H54 (cell line): ENCODE data around the gene RAD51B.
"Not testable (repeated sequence)": the region's sequence is repeated elsewhere in the genome, so short reads cannot be mapped to it uniquely, and the experiment has no call there.

Source experiments
- DNase-seq: peaks from one replicate; pipeline ENCODE4 v3.0.0; 2011; ENCODE audit warnings: low spot score, mixed read lengths; ENCODE audit not compliant: insufficient read length
- FAIRE-seq: peaks from 3 replicates; lab custom pipeline; 2011; peaks lifted over from hg19 to GRCh38; lab: Jason Lieb, UNC
- POLR2A ChIP-seq: IDR thresholded peaks from 2 replicates; pipeline ENCODE4 v1.6.1; 2011; ENCODE audit warnings: low read depth, mild to moderate bottlenecking, low read length

RAD51B gene

DNA sequence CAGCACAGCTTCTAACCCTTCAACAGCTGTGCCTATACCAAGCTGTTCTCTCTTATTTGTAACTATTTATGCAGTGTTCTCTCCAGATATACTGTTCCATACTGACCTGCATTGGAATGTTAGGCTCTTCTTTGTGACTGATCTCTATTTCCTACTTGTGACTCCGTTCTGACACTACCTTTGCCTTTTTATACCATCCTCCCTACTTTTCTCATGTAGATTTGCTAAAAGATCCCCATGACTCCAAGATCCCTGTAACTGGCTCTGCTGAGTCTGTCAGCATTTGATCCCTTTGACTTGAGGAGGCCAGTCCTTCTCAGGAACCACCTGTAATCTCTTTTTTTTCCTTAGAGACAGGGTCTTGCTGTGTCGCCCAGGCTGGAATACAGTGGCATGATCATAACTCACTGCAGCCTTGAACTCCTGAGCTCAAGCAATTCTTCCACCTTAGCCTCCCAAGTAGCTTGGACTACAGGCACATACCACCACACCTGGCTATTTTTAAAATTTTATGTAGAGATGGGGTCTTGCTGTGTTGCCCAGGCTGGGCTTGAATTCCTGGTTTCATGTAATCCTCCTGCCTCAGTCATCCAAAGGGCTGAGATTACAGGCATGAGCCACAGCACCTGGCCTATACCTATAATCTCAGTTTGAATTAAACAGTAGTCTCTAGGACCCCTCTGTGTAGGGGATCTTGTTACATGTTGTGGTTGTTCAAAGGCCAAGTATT lies 605.0 kb downstream of the RAD51B start:
- TF ChIP-seq POLR2A, result no peak
- no peak for FAIRE-seq
- no peak for DNase-seq

DNA sequence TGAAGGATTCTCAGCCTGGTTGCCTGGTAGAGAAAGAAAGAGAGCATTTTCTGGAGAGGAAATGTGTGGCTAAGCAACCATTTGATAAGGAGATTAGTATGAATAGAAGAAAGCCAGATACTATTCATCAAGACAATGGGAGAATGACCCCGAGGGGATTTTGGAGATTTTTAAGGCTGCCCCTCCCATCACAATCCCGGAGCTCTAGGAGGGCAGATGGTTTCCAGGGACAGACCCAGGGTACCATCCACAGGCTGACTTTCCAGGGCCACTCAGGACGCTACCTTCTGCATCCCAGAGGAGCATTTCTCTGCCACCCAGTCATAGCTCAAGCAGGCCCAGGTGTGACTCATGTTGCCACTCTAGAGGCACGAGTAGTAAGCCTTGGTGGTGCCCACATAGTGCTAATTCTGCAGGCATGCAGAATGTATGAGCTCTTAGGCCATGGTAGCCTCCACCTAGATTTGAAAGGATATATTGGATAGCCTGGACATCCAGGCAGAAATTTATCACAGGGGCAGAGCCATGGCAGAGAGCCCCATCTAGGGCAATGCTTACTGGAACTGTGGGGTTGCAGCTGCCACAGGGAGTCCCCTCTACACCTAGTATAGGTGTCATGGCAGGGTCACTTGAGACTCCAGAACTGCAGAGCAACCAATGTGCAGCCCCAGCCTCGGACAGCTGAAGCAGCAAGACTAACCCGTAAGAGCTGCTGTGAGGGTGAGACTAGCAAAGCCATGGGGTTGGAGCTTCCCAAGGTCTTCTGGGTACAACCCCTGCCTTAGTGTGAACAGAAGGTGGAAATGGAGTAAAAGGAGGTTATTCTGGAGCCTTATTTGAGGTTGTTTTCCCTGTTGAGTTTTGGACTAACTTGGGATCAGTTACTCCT lies 607.3 kb downstream of the RAD51B start:
- TF ChIP-seq POLR2A, result no peak
- FAIRE-seq (no peak), DNase-seq (no peak)

DNA sequence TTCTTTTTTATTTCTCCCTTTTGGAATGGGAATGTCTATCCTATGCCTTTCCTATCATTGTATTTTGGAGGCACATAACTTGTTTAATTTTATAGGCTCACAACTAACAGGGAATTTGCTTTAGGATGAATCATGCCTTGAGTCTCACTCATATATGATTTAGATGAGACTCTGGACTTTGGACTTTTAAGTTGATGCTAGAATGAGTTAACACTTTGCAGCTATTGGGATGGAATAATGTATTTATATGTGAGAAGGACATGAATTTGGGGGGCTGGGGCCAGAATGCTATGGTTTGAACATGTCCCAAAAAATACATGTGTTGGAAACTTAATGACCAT lies 607.9 kb downstream of the RAD51B start:
- no peak for FAIRE-seq

DNA sequence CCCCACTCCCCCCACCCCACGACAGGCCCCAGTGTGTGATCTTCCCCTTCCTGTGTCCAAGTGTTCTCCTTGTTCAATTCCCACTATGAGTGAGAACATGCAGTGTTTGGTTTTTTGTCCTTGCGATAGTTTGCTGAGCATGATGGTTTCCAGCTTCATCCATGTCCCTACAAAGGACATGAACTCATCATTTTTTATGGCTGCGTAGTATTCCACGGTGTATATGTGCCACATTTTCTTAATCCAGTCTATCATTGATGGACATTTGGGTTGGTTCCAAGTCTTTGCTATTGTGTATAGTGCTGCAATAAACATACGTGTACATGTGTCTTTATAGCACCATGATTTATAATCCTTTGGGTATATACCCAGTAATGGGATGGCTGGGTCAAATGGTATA lies 609.3 kb downstream of the RAD51B start:
- DNase-seq, FAIRE-seq: not testable (repeated sequence)

More for the DNA sequence above, 607.9 kb downstream of the RAD51B start:
- no peak for DNase-seq
- TF ChIP-seq POLR2A, result no peak

DNA sequence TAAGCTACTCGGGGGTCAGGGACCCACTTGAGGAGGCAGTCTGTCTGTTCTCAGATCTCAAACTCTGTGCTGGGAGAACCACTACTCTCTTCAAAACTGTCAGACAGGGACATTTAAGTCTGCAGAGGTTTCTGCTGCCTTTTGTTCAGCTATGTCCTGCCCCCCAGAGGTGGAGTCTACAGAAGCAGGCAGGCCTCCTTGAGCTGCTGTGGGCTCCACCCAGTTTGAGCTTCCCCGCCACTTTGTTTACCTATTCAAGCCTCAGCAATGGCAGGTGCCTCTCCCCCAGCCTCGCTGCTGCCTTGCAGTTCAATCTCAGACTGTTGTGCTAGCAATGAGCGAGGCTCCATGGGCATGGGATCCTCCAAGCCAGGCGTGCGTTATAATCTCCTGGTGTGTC lies 614.6 kb downstream of the RAD51B start:
- DNase-seq, FAIRE-seq: not testable (repeated sequence)

DNA sequence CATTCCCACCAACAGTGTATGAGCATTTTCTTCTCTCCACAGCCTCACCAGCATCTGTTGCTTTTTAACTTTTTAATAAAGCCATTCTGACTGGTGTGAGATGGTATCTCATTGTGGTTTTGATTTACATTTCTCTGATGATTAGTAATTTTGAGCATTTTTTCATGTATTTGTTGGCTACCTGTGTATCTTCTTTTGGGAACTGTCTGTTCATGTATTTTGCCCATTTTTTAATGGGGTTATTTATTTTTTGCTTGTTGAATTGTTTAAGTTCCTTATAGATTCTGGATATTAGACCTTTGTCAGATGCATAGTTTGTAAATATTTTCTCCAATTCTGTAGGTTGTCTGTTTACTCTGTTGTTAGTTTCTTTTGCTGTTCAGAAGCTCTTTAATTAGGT lies 616.1 kb downstream of the RAD51B start:
- not testable (repeated sequence) for FAIRE-seq, DNase-seq

DNA sequence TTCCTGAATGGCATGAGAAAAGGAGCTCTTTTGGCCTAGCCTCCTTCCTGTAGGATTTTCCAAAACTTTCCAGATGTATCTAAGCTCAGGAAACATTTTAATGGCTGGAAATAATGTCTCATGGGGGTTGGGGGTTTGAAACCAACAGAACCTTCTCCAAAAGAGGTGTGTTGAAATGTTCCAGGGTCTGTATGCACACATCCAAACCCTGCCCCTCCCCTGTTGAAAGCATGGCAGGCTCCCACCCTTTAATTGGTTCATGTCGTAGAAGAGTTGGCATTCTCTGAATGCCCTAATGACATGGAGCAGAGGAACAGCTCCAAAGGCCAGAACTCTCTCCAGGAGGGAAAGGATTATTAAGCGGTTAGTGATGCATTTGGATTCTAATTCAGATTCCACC lies 620.1 kb downstream of the RAD51B start:
- no peak for TF ChIP-seq POLR2A
- DNase-seq, result no peak
- FAIRE-seq, result no peak

DNA sequence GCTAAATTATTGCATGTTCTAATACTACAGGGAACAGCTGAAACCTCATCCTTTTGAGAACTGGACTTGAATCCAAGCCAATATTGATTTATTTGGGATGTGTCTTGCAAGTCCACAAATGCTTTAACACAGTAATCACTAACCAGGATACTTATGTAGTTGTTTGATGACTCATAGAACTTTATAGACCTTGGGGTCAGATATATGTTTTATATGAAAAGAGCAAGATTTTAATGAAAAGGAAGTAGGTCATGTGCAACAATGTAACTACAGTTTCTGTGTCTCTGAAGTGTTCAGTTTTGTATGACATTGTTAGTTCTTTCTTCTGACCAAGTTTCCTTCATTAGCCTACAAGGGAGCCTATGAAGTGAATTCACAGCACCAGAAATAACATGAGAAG lies 621.2 kb downstream of the RAD51B start:
- DNase-seq (no peak), FAIRE-seq (no peak)
- no peak for TF ChIP-seq POLR2A

DNA sequence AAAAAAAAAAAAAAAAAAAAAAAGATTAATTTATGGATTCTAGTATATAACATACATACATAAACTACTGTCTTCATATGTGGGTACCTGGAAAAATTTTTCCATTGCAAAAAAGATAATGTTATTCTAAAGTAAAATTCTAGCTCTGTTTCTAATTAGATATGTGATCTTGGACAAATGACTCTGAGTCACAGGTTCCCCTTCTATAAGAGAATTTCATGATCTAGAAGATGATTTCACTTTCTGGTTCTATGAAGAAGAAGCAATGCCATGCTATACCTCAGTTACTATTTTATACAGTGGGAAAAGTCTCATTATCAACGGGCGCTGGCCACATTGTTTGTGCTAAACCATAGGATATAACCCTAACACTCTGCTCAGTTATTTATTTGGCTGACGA lies 622.0 kb downstream of the RAD51B start:
- FAIRE-seq (no peak), DNase-seq (no peak)
- TF ChIP-seq POLR2A, result no peak

DNA sequence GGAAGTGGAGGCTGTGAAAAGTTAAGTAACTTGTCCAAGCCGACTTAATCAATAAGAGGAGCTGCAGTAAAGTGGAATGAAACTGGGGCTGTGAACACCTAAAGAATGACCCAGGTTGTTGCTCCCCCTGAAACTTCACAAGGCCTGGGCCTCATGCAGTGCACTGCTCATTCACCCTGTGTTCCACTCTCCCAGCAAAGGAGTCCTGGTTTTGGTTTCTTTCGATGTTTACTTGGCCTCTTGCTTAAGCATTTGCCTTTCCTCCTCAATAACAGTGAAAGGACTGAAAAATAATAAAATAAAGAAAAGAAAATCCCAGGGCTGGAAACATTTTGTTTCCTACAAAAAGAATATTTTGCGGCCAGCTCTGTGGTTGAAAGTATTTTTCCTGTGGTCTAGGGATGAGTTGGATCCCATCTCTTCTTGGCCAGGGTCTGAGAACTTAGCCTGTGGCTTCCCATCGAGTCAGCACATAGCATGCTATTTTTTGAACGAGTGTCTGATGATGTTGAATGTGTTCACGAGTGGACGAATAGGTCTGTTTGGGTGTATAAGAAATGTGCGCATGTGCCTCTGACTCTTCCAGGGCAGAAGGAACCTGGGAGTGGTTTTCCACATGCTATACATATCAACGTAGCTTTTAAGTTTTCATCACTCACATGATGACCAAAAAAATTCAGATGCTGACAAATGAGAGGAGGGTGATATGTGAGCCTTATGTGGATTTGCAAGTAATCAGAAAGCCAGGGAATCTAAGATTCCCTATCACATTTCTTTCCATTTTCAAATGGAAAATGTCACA lies 623.5 kb downstream of the RAD51B start:
- DNase-seq (no peak), FAIRE-seq (no peak)
- TF ChIP-seq POLR2A, result no peak

DNA sequence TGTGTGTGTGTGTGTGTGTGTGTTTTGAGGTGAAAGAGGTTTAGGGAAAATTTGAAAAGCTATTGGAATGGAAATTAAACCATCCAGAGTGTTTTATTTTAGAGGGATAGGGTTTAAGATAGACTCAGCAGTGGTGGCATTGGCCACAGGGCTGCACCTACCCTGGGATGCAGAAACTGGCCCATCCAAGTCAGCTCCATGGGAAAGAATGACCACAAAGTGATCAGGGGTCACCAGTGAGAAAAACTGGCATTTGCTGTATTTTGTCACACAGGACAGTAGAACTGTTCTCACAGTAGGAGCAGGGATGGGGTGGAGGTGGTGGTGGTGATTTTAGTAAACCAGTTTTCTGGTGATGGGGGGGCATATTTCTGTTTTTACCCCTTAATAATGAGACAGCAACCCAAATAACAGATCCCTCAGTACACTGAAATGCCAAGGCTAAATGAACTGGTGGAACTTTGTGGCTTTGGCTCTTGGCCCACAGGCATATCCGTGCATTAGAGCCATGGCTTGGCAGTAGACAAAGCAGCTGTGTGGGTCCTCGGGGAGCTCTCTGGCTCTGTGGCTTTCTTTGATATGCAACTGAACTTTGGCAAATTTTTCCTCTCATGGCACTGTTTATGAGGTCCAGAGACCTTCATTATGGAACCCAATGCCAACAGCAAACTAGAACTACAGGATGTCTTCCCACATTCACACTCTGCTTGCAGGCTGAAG lies 625.0 kb downstream of the RAD51B start:
- TF ChIP-seq POLR2A, result no peak
- DNase-seq, result no peak
- peak; percentile 96 for FAIRE-seq

DNA sequence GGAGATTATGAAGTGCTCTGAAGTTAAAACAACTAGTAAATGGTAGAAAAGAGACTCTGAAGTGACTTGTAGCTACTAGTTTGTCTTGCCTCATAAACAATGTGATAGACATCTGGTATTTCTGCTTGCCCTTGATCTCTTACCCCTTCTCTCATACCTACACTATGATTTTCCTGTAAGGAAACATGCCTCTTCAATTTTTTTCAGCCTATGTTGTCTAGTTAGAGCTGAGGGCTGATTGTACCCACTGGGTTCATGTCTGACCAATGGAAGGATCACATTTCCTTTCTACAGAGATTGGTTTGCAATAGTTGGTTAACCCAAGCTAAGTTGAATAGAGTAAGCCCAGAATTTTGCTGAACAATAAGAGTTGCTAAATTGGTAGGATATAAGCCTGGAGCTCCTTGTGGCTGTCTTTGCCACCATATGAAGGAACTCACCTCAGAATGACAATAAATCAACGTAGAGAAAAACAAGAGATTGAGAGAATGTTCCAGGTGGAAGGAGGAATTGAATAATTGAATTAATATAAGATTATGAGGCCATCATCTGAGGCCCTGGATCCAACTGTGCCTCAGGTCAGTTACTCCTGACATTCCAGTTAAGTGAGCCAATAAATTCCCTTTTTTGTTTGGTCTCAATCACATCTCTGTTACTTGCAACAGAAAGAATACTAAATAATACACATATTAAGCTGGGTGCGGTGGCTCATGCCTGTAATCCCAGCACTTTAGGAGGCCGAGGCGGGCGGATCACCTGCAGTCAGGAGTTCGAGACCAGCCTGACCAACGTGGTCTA lies 626.9 kb downstream of the RAD51B start:
- no peak for FAIRE-seq
- DNase-seq, result no peak
- TF ChIP-seq POLR2A, result no peak

DNA sequence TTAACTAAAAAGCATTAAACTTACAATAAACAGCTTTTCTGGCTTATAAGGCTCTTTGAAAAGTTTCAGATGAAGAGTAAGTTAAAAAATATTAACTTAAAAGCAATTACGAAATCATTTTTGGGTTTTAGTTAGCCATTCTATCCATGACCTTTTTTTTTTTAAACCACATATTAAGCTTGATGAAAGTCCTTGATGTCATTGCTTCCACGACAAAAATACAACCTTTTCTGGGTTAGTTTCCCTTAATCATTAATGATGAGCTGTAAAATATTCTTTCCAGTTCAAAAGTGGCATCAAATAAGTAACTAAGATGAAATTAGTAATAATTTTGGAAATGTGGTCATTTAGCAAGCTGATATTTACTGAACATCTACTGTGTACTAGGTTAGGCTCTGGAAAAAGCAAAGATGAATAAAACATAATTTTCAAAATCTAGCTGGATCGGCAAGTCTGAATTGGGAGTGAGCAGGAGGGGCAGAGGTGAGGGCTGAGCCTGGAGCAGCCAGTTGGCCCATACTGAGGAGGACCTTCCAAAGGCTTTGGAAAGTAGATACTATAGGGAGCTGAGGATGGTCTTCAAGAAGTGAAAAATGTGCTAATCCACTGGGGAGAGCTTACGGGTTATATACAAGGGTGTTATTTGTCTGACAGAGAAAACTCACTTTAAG lies 628.1 kb downstream of the RAD51B start:
- no peak for FAIRE-seq
- DNase-seq, result no peak
- no peak for TF ChIP-seq POLR2A
